HG03558 (cell line): ENCODE results near the gene CPLANE2.
"Not testable (repeated sequence)": the region's sequence is repeated elsewhere in the genome, so short reads cannot be mapped to it uniquely, and the experiment has no call there.

Experiments used
- ATAC-seq: cut with Tn5 transposase; IDR thresholded peaks from one replicate; pipeline ENCODE4 v1.9.1; 2021; ENCODE audit warnings: moderate number of reproducible peaks; ENCODE audit not compliant: unreplicated experiment; ENCODE audit errors: extremely low read depth

CPLANE2 gene, protein sequence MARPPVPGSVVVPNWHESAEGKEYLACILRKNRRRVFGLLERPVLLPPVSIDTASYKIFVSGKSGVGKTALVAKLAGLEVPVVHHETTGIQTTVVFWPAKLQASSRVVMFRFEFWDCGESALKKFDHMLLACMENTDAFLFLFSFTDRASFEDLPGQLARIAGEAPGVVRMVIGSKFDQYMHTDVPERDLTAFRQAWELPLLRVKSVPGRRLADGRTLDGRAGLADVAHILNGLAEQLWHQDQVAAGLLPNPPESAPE

DNA sequence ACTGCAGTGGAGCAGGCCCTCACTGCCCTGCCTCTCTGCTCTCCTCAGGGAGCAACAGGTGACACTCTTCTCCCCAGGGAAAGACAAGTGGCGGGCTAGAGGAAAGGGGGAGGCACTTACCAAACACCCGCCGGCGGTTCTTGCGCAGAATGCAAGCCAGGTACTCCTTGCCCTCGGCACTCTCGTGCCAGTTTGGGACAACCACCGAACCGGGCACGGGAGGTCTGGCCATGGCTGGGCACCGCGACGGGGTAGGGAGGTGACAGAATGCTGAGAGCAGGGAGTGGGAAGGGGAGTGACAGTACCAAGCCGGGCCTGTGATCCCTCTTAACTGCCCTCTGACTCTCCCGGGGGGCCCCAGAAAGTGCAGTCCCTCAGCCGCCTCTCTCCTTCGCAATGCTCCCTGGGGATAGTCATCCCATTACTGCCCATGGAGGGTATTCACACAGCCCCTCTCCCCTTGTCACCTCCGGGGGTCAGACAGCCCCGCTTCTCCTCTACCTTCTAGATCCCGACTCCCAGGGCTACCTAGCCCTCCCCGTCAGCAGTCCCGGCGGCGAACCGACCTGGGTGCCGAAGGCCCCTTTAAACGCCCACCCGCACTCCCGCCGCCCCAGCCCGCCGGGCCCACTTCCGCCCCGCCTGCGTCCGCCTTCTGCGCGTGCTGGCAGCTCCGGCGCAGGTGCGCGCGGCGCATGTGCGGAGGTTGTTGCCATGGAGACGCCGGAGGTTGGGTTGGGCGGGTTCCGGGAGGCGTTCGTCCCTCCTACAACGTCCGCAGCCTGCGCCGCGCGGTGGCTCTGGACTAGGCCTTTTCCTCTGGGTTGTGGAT lies at the start of gene CPLANE2:
Gene CPLANE2 (minus strand): TSS at position 673 of the 832 bp plus-strand sequence. CDS start 441 bp downstream, at position 232.
- peak; percentile 56 for ATAC-seq

DNA sequence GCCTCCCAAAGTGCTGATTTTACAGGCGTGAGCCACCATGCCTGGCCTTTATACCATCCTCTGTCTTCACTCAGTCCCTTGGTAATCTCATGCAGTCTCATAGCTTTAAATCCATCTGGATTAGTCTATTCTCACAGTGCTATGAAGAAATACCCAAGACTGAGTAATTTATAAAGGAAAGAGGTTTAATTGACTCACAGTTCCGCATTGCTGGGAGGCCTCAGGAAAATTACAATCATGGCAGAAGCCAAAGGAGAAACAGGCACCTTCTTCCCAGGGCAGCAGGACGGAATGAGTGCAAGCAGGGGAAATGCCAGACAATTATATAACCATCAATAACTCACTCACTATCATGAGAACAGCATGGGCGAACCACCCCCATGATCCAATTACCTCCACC lies 49.1 kb upstream of the CPLANE2 start:
- no peak for ATAC-seq

DNA sequence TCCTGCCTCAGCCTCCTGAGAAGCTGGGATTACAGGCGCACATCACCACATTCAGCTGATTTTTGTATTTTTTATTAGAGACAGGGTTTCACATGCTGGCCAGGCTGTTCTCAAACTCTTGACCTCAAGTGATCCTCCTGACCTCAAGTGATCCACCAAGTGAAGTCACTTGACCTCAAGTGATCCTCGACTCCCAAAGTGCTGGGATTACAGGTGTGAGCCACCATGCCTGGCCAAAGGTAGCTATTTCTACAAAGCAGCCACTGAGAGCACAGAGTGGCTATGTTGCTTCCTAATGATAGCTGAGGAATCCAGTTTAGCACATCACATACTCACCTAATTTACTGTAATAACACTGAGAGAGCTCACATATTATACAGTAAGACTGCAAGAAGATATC lies 44.8 kb upstream of the CPLANE2 start:
- no peak for ATAC-seq

DNA sequence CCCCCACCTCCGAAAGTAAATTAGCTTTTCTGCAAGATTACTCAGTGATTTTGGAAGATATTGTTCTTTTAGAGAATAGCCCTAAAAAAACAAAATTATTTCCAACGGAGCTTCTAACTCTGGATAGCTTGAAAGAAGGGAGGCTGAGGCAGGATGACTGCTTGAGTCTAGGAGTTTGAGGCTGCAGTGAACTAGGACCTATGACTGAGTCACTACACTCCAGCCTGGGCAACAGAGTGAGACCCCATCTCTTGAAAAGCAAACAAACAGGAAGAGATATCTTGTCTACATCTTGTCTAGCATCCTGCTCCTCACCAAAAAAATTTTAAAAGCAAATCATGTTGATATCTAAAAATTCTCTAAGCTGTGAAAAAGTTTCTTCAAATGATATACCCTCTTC lies 42.2 kb upstream of the CPLANE2 start:
- no peak for ATAC-seq

DNA sequence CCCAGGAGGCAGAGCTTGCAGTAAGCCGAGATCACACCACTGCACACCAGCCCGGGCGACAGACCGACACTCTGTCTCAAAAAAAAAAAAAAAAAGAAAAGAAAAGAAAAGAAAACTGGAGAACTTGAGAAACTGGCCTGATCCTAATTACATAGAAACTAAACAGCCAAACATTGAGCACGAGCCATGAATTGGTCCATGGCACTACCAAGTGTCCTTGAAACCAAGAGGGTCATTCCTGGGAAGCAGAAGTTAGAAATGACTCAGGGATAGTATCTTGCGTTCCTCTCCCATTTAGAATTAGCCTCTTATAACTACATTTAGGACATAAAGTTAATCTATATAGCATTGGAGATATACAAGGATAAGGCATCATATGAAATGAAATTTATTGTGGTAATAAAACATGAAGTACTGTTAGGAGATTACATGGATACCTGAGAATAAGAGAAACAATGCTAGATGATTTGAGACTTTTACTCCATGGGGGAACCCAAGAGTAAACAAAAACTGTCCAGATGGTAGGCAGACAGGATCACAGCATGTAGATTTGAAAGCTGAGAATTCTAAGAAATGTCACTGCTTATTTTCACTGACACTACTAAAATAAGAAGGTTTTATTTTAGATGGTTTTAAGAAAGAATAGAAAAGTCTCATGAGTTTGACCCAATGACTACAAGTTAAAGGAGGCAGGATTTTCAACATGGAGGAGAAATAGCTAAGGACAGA lies 39.5 kb upstream of the CPLANE2 start:
- no peak for ATAC-seq

DNA sequence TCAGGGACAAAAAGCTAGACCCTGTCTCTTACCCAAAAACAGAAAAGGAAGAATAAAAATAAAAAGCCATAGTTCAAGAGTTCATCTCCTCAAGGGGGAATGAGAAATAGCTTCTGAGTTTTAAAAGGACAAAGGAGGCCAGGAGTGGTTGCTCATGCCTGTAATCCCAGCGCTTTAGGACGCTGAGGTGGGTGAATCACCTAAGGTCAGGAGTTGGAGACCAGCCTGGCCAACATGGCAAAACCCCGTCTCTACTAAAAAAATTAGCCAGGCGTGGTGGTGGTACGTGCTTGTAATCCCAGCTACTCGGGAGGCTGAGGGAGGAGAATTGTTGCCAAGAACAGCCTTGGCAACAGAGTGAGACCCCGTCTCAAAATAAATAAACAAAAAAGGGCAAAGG lies 38.6 kb upstream of the CPLANE2 start:
- ATAC-seq: no peak

DNA sequence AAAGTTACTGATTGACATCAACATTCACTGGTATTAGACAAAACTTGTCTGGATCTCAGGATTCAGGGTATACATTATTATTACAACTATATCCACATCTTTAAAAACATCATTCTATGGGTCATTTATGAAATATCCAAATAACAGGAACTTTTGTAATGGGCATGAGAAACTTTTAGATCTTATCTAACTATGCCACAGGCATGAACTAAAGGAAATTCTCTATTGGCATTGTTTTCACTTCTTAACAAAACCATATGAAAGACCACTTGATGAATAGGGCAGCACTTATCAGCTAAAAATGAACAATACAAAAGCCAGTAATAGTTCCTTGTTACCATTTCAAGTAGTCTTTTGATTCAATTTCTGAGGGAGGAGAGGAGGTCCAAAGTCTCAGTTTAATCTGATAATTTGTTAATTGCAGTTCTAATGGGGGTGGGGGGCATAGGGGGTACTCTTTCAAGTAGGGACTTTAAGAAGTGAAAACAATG lies 30.8 kb upstream of the CPLANE2 start:
- ATAC-seq: no peak

DNA sequence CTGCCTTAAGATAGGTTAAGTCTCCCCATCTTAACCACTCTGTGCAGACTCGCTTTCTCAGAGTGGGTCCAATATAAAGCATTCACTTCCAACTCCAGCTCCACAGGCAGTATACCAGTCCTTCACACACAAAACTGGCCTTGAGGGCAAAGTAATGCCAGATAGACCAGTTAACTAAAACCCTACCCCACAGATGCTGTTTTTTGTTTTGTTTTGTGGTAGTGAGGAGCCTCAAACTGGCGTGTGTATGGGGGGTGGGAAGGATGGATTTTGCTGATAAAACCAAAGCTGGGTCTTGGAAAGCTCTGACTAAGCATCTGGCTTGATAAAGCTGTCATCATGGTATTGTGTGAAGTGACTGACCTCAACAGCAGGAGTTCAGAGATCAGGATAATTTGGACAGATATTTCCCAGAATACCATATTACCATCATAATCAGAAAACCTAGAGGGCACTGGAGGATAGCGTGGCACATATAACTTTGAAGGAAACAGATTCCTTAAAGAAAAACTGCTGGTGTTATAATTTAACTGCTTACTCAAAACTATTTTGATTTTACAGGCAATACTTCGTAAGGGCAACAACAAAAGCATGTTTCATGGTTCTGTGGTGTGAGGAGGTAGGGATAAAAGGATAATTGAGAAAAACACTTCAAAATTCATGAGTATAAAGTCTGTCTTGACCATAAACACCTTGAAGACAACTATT lies 29.6 kb upstream of the CPLANE2 start:
- ATAC-seq: no peak

DNA sequence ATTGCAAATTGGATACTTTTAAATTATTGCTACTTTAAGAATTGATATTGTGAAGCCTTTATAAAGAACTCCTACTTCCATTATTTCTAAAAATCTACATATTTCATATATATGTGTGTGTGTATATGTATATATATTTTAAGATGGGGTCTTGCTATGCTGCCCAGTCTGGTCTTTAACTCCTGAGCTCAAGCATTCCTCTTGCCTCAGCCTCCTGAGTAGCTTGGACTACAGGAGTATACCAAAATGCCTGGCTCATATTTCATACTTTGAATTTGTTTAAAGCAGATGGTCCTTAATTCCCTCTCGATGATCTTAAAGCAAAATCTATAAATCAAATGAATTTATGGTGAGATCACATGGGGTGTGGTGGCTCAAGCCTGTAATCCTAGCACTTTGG lies 25.1 kb upstream of the CPLANE2 start:
- no peak for ATAC-seq

DNA sequence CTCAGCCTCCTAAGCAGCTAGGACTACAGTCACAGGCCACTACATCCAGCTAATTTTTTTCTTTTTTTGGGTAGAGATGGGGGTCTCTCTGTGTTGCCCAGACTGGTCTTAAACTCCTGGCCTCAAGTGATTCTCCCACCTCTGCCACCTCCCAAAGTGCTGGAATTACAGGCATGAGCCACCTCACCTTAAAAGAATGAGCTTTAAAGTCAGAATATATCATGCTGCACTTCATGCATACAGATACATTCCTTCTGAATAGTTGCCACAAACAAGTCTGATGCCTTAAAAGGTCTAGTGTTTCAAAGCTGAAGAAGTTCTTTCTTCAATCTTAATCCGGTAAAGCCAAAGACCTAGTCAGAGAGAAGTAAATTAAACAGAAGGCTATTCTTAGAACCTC lies 23.8 kb upstream of the CPLANE2 start:
- ATAC-seq: no peak

DNA sequence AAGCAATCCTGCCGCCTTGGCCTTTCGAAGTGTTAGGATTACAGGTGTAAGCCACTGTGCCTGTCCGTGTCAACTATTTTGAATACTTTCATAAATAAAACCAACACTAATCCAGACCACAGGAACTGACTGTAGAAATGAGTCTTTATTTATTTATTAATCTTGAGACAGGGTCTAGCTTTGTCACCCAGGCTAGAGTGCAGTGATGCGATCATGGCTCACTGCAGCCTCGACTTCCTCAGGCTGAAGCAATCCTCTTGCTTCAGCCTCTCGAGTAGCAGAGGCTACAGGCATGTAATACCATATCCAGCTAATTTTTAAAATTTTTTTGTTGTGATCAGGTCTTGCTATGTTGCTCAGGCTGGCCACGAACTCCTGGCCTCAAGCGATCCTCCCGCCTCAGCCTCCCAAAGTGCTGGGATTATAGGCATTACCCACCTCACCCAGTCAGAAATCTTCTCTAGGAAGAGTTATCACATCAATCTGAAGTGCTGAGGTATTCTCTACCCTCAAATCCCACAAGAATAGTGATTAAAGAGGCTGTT lies 21.7 kb upstream of the CPLANE2 start:
- no peak for ATAC-seq

DNA sequence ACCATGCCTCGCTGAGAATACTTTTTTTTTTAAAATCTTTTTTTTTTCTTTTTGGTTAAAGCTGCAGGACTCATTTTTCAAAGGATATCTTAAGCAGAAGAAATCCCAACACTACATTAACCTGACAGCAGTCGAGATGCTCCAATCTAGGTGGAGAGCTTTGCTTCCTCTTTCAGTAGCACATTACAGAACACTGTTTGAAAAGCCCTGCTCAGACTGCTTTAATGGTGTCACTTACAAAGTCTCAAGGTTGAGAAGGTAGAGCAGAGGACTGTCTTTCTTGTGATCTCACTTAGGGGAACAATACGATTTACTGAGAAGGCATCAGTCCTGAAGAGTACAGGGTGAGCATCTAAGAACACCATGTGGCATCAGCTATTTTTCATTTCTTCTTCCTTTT lies 21.0 kb upstream of the CPLANE2 start:
- no peak for ATAC-seq

DNA sequence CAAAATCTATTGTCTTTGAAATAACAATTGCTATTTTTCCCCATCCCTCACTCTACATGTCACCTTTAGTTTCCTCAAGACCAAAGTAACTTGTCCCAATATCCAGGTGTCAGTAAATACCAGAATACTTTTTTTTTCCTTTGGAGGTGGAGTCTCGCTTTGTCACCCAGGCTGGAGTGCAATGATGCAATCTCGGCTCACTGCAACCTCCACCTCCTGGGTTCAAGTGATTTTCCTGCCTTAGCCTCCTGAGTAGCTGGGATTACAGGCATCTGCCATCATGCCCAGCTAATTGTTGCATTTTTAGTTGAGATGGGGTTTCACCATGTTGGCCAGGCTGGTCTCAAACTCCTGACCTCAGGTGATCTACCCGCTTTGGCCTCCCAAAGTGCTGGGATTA lies 20.6 kb upstream of the CPLANE2 start:
- ATAC-seq: not testable (repeated sequence)

DNA sequence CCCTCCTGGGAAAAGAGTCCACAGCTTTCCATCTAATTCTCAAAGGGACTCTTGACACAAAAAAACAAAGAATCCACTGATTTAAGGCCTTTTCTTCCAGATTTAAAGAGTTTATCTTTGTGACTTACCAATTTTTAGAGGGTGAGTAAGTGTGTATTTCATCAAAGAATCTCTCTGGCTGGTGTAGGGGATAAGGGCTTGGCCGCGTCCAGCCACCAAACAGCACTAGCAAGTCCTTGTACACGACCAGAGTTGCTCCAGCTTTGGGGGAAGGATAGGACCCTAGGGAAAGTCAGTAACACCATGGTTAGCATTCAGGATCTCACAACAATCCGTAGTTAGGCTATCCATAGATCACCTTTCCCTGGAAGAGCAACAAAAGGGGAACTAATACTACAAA lies 19.5 kb upstream of the CPLANE2 start:
- ATAC-seq: no peak

DNA sequence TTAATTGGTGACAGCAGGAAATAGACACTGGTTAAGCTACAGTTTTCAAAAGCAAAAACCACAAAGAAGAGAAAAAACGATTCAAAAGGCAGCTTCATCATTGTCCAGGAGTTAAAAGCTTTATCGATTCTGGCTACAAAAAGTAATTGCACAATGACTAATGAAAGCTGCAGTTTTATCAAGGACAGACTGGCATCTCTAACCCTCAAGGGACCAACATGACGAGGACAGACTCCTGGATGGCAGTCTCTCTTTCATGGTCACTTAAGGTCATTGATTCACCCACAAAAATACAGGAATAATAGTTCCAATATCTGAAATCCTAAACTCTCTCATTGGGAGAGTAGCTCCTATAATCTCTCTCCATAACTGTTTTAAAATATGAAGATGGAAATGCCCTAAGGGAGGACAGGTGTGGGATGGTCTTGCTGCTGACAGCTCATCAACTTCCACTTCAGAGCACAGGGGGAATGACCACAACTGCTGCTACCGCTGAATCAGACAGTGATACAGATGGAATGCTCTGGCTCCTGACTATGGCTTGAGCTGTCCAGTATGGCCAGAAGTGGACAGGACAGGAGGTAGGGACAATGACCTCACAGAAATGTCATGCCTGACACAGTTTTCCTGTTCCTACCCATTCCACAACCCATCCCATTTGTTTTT lies 17.4 kb upstream of the CPLANE2 start:
- ATAC-seq: no peak

DNA sequence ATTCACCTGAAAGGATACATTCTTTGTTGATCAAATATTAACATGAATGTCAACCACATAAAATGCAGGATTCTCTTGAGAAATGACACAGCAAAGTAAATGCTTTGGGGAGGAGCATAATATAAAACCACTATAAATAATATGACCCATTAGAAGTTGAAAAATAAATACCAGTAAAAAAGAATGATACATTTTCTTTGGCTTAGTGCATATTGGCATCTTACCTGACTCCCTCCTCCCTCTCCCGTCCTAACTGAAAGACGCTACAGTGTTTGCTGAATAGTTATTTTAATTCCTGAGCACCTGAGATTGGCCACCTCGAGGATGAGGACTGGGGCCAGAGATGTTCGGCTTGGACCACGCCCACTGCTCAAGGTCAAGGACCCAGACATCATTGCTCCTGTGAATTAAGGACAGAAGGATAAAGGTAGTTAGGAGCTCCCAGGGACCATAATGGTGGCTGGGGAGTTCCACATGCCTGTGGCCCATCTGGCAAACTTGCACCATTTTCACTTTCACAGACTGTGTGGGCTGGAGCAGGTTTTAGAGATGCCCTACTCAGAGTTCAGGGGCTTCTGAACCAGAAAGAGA lies 16.4 kb upstream of the CPLANE2 start:
- no peak for ATAC-seq

DNA sequence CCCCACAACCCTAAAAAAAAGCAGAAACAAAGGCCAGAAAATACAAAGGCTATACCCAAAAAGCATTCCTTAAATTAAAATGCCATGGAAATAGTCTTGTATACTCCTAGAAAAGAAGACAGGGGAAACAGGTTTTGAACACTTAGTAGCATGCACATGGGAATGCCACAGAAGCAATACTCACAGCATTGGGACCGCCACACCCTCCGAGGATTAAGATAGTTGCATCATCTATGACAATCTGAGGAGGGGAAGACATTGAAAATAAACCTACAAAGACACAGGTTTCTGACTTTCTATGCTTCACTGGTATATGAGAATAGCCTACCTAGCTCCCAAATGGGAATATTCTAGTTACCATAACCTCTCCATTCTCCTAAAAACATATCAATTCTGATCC lies 15.9 kb upstream of the CPLANE2 start:
- no peak for ATAC-seq

DNA sequence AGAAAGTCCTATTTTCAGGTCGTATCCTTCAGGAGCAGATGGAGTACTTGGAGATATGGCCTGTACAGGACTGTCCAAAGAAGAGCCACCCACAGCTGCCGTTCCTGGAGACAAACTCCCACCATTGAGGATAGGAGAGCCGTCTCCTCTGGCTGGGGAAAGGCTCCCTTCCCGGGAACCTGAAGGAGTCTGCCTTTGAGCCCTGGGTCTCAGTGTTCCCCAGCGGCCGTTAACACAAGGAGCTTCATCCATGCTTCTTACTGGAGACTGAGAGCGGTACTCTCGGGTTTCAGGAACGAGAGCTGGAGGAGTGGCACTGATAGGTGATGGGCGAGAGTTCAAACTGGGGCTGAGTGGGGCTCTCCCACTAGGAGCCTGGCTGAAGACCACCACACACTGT lies 14.4 kb upstream of the CPLANE2 start:
- no peak for ATAC-seq

DNA sequence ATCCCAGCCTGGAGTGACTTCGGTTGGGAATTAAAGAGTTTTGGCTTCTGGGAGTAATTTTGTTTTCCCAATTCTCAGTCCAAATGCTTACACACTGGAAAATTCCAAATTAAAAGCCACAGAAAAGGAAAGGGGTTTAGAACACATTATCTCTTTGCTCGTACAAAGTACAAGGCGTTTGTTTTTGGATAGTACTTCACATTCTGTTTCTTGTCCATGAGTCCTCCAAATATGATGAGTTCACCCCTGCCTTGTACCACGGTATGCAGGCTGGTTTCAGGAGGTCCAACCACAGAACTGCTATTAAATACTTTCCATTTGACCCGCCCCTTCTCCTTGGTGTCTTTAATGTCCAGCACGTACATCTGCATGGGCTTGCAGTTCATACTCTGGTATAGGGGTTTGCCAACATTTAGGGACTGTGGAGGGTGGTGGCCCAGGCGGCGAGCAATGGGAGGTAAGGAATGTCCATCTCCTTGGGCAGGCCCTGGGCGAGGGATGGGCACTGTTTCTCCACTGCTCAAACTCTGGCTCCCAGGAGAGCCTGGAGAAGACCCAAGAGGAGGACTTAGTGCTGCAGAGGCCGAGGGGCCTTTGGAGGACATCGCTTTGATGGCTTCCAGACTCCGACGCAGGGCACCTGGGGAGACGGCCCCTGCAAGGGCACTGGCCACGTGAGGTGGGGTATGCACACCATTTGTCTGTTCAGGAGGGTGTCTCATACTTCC lies 13.7 kb upstream of the CPLANE2 start:
- no peak for ATAC-seq
